Stimulated activated CD8-positive, alpha-beta memory T cell treated with anti-CD3 and anti-CD28 coated beads, Interleukin-4, amount 100 ng/mL, for 4 hours (primary cell): ENCODE results near the gene FFAR3.

Source experiments
- DNase-seq, 2 donors: peaks; one replicate each; pipeline ENCODE4 v3.0.0-alpha.2; 2020; ENCODE audit warnings: low read depth in 2 of 2, low spot score in 1 of 2

The FFAR3 gene

GRCh38 chr19:35329323-35329722, 28.9 kb upstream of the FFAR3 start:
- DNase-seq = no peak

GRCh38 chr19:35330475-35330874, 27.8 kb upstream of the FFAR3 start:
- DNase-seq = no peak

GRCh38 chr19:35331551-35332214, 26.6 kb upstream of the FFAR3 start:
- DNase-seq = no peak

GRCh38 chr19:35332817-35333216, 25.4 kb upstream of the FFAR3 start:
- no peak for DNase-seq

- no peak for DNase-seq
These were observed 24.0 kb upstream of the FFAR3 start for GRCh38 chr19:35334144-35334753.

- no peak for DNase-seq
These were observed 21.9 kb upstream of the FFAR3 start for GRCh38 chr19:35336166-35336955.

GRCh38 chr19:35337097-35337983, 20.9 kb upstream of the FFAR3 start:
- DNase-seq = no peak

GRCh38 chr19:35337984-35338296, 20.3 kb upstream of the FFAR3 start:
- no peak for DNase-seq

GRCh38 chr19:35340431-35340830, 17.8 kb upstream of the FFAR3 start:
- DNase-seq = no peak

GRCh38 chr19:35341006-35341405, 17.3 kb upstream of the FFAR3 start:
- DNase-seq = no peak

- no peak for DNase-seq
These were observed 16.6 kb upstream of the FFAR3 start for GRCh38 chr19:35341565-35342225.

- DNase-seq = no peak
These were observed 15.8 kb upstream of the FFAR3 start for GRCh38 chr19:35342430-35342829.

- no peak for DNase-seq
These were observed 13.7 kb upstream of the FFAR3 start for GRCh38 chr19:35344511-35345031.

GRCh38 chr19:35345671-35346111, 12.6 kb upstream of the FFAR3 start:
- no peak for DNase-seq

- DNase-seq = peak; percentile 44 to 49
These were observed 11.8 kb upstream of the FFAR3 start for GRCh38 chr19:35346193-35347052.

GRCh38 chr19:35347171-35347929, 10.9 kb upstream of the FFAR3 start, which contains the start of gene FFAR1:
TSS of gene FFAR1 (plus strand) at chr19:35347902. CDS start at chr19:35351552, 3,650 bp downstream.
- no peak for DNase-seq

- no peak for DNase-seq
These were observed 10.3 kb upstream of the FFAR3 start for GRCh38 chr19:35347930-35348298.

- DNase-seq = no peak
These were observed 9.2 kb upstream of the FFAR3 start for GRCh38 chr19:35348911-35349611.
